MG63 (cell line): ENCODE measurements around the gene PHACTR1. TPM values are rescaled to one million over a fixed set of nuclear protein-coding genes. Genes with fewer than 3 reads are reported as not detected.

ENCODE experiments used
- DNase-seq: peaks from one replicate; pipeline ENCODE4 v3.0.0-alpha.2; 2020
- H3K27me3 ChIP-seq: fragments of 250-450 bp; sonication (Bioruptor Pico); 2 replicates; pipeline ENCODE4 v1.5.1; 2020; ENCODE audit warnings: mild to moderate bottlenecking, moderate library complexity
- H3K36me3 ChIP-seq: fragments of 250-450 bp; sonication (Bioruptor Pico); 2 replicates; pipeline ENCODE4 v1.5.1; 2020; ENCODE audit warnings: mild to moderate bottlenecking, moderate library complexity
- H3K4me3 ChIP-seq: fragments of 250-450 bp; sonication (Bioruptor Pico); 2 replicates; pipeline ENCODE4 v1.5.1; 2020; ENCODE audit warnings: mild to moderate bottlenecking, moderate library complexity
- H3K9me3 ChIP-seq: fragments of 250-450 bp; sonication (Bioruptor Pico); 2 replicates; pipeline ENCODE4 v1.5.1; 2020; ENCODE audit warnings: mild to moderate bottlenecking, moderate library complexity
- total RNA-seq: library from RNA; depleted of rRNA; stranded (reverse); fragments of >200 nt; shearing (Covaris generic); gene quantifications from 2 replicates; pipeline ENCODE4 v1.2.3, GENCODE V29; 2014; ENCODE audit warnings: low replicate concordance

The PHACTR1 gene
- total RNA-seq, 1 experiment from 2014 or later, result 0.20 TPM

DNA sequence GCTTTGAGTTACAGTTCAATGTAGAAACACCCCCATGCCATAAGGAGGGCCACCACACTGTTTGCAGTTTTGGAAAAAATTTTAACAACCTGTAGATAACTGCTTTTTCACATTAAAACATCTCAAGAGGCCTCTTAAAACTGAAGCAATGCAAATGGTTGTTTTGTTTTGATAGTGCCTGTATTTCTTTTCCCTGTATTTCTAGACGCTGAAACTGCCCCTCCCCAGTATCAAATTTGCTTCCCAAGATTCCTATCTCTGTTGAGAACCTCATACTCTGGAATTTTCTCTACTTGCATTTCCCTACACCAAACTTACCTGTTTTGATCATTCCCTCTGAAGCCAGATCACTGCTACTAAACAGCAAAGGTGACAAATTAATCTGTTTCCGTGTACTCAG, 98.5 kb downstream of the PHACTR1 start:
- Histone ChIP-seq H3K9me3 (no peaks in the 10 kb centered on the region), H3K4me3 (no peak overlapping the region), H3K36me3 (no peaks in the 10 kb centered on the region), H3K27me3 (peaks cover 29% of the 10 kb centered on the region)
- no peak for DNase-seq

DNA sequence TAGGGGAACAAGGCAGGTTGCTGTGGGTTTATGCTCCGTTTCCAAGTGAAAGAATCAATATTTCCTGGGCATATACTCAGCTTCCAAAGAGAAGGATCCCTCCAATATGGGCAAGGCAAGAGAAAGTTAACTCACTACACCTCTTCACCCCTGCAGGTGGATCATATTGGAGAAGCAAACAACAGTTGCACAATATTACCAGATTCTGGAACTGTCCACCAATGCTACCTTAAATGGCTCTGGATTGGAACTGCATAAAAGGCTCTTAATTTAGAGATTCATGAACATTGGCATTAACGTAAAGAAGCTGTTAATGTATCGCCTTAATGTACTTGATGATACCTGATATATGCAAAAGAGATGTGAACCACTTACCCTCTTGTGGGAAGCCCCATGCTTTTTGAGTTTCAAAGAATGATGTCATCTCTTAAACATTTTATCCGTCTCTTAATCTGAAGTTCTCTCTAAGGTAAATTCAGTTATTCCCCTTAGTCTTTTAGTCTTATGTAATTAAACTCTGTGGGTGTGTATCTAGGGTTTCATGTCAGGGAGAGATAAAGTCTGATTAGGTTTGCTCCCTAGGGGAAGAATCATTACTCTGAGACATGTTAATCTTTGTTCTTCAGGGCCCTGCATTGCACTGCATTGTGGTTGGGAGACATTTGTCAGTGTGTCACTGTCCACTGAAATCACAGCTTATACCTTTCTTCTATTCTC, 99.5 kb downstream of the PHACTR1 start:
- H3K9me3 ChIP-seq, result no peaks in the 10 kb centered on the region
- H3K4me3 ChIP-seq, result no peak overlapping the region
- no peak for DNase-seq
- peaks cover 29% of the 10 kb centered on the region for H3K27me3 ChIP-seq
- H3K36me3 ChIP-seq, result no peaks in the 10 kb centered on the region

GRCh38 chr6:12818324-12818723, 101.8 kb downstream of the PHACTR1 start:
- H3K36me3 ChIP-seq, result no peaks in the 10 kb centered on the region
- no peak overlapping the region for H3K4me3 ChIP-seq
- no peaks in the 10 kb centered on the region for H3K9me3 ChIP-seq
- H3K27me3 ChIP-seq, result peaks cover 29% of the 10 kb centered on the region
- DNase-seq, result no peak

GRCh38 chr6:12823847-12824246, 107.3 kb downstream of the PHACTR1 start:
- Histone ChIP-seq H3K27me3 (peaks cover 21% of the 10 kb centered on the region), H3K9me3 (no peaks in the 10 kb centered on the region), H3K4me3 (no peak overlapping the region), H3K36me3 (no peaks in the 10 kb centered on the region)
- DNase-seq, result no peak

- H3K36me3 ChIP-seq, result no peaks in the 10 kb centered on the region
- no peak overlapping the region for H3K4me3 ChIP-seq
- no peaks in the 10 kb centered on the region for H3K9me3 ChIP-seq
- peaks cover 16% of the 10 kb centered on the region for H3K27me3 ChIP-seq
- no peak for DNase-seq
Measured at GRCh38 chr6:12826584-12826983, 110.0 kb downstream of the PHACTR1 start.

DNA sequence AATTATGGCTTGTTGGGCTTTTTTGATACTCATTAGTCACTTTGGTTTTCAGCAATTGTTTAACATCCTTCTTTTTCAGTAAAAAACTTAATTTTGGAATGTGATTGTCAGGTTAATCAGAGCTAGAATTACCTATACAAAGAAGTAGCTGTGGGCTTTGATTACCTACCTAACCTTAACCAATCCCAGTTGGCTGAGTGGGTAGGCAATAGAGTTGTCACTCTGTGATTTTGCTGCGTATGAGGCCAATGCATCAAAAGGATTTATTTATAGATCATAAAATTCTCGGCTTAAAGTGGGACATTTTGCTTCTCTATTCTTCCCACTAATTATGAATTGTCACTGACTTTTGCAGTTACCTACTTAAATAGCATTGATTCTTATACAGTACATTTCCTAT, 111.4 kb downstream of the PHACTR1 start:
- H3K4me3 ChIP-seq, result no peak overlapping the region
- peaks cover 16% of the 10 kb centered on the region for H3K27me3 ChIP-seq
- no peaks in the 10 kb centered on the region for H3K9me3 ChIP-seq
- no peaks in the 10 kb centered on the region for H3K36me3 ChIP-seq
- DNase-seq, result no peak

DNA sequence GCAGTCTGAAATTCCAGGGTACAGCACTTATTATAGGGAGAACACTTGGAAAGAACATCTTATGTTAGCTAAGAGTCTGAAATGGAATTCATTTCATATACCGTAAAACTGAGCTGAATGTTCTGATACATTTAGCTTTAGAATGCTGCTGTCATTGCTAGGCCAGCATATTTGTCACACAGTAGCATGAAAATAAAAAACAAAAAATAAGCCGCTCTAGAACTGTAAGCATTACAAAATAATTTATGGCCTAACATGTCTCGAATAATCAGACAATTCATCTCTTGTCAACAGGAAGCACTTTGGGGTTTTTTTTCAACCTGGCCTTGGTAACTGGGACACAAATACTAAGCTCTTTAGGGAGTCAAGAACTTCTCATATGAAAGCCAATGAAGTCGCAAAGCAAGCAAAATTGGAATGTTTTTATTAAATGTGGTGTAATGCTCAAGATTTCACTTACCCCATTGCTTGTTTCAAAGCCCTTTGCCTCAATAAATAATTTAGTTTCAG, 115.7 kb downstream of the PHACTR1 start:
- H3K9me3 ChIP-seq, result peaks cover 7% of the 10 kb centered on the region
- H3K4me3 ChIP-seq, result no peak overlapping the region

GRCh38 chr6:12836009-12836408, 119.4 kb downstream of the PHACTR1 start:
- Histone ChIP-seq H3K36me3 (no peaks in the 10 kb centered on the region), H3K9me3 (peaks cover 11% of the 10 kb centered on the region), H3K27me3 (no peaks in the 10 kb centered on the region; the same call in 1 of the 2 replicates), H3K4me3 (no peak overlapping the region)
- DNase-seq, result no peak

More for the DNA sequence above, 115.7 kb downstream of the PHACTR1 start:
- DNase-seq, result no peak
- Histone ChIP-seq H3K36me3 (no peaks in the 10 kb centered on the region), H3K27me3 (peaks cover 3% of the 10 kb centered on the region; the same call in 1 of the 2 replicates)

DNA sequence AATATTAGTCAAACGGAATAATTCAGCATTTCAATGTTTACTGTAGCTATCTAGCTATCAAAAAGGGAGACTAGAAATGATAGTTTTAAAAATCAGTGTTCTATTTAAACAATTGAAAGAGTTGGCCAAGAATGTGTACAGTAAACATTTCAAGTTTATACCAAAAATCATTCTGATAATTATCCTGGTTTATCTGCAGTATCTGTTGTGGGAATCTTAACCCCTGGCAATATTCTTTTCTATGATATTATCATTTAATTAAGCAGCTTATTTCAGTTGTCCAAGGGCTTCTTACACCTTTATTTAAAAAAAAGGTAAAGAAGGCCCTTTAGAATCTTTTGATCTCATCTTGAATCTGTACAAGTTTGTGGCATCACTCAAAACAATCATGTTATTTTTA, 125.1 kb downstream of the PHACTR1 start:
- H3K36me3 ChIP-seq, result no peaks in the 10 kb centered on the region
- DNase-seq, result no peak

DNA sequence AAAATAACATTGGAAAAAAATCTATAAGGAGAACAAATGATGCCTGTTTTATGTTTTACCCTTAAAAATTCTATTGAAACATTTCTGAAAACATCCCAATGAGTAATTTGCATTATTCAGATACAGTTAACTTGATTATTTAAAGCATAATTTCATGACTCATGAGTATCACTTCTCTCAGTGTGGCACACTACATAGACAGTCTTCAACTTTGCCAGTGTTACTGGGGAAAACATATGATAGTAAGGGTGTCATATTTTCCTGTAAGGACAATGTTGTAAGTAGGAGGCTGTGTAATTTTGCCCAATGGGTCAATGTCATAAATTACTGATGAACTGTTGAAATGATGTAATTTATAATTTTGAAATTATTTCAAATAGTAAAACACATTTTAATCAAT, 125.5 kb downstream of the PHACTR1 start:
- H3K27me3 ChIP-seq, result peaks cover 2% of the 10 kb centered on the region
- H3K4me3 ChIP-seq, result no peak overlapping the region
- no peaks in the 10 kb centered on the region for H3K36me3 ChIP-seq
- DNase-seq, result no peak
- peaks cover 4% of the 10 kb centered on the region for H3K9me3 ChIP-seq

More for the DNA sequence above, 125.1 kb downstream of the PHACTR1 start:
- no peak overlapping the region for H3K4me3 ChIP-seq
- peaks cover 9% of the 10 kb centered on the region for H3K9me3 ChIP-seq
- peaks cover 2% of the 10 kb centered on the region for H3K27me3 ChIP-seq

DNA sequence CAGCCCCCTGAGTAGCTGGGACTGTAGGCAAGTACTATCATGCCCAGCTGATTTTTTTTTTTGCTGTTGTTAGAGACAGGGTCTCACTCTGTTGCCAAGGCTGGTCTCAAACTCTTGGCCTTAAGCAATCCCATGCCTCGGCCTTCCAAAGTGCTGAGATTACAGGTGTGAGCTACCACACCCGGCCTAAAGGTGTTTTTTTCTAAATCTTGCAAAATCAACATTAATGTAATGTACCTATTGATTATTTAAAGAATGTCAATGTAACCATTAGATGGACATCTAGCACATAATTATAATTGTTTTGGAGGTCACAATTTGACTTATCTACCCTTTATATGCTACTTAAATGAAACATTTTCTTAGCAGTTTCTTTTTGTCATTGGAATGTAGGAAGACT, 126.1 kb downstream of the PHACTR1 start:
- Histone ChIP-seq H3K9me3 (peaks cover 1% of the 10 kb centered on the region; the same call in 1 of the 2 replicates), H3K36me3 (no peaks in the 10 kb centered on the region), H3K4me3 (no peak overlapping the region), H3K27me3 (peaks cover 7% of the 10 kb centered on the region)
- no peak for DNase-seq

- Histone ChIP-seq H3K27me3 (peaks cover 7% of the 10 kb centered on the region), H3K4me3 (no peak overlapping the region), H3K36me3 (no peaks in the 10 kb centered on the region), H3K9me3 (no peaks in the 10 kb centered on the region)
- DNase-seq, result no peak
Measured at GRCh38 chr6:12844284-12845223, 128.0 kb downstream of the PHACTR1 start.

DNA sequence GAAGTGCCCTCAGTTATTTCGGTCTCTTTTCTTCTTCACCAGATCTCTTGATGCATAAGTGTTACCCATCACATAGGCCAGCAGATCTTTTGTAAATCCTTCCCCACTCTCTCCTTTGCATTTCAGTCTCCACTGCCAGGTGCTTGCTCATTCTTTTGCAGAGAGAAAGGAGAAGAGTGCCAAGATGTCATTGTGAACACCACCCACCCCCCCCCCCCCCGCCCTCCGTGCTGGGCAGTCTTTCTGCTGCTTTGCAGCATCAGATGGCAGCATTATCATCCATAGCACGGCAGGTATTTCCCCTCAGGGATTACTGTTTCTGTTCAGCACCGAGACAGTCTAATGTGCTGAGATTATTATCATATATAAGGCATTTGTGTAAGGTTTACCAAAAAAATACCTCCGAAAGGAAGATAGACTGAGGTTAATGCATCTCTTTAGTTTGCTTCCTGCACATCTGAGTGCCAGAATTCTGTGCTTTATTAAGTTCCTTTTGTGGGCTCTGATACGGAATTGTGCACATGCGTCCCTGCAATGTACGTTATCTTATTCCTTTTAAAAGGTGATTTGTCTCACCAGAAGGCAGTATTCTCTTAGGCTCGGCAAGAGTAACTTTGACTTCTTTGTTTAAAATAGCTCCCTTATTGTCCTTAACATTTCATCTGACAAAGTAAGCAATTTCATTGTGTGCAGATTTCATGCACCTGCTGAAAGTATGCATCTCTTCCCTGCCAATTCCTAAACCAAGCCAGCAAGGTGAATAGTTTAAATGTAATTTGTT, 128.8 kb downstream of the PHACTR1 start:
- Histone ChIP-seq H3K36me3 (no peaks in the 10 kb centered on the region), H3K4me3 (no peak overlapping the region), H3K9me3 (no peaks in the 10 kb centered on the region), H3K27me3 (peaks cover 7% of the 10 kb centered on the region)
- no peak for DNase-seq

DNA sequence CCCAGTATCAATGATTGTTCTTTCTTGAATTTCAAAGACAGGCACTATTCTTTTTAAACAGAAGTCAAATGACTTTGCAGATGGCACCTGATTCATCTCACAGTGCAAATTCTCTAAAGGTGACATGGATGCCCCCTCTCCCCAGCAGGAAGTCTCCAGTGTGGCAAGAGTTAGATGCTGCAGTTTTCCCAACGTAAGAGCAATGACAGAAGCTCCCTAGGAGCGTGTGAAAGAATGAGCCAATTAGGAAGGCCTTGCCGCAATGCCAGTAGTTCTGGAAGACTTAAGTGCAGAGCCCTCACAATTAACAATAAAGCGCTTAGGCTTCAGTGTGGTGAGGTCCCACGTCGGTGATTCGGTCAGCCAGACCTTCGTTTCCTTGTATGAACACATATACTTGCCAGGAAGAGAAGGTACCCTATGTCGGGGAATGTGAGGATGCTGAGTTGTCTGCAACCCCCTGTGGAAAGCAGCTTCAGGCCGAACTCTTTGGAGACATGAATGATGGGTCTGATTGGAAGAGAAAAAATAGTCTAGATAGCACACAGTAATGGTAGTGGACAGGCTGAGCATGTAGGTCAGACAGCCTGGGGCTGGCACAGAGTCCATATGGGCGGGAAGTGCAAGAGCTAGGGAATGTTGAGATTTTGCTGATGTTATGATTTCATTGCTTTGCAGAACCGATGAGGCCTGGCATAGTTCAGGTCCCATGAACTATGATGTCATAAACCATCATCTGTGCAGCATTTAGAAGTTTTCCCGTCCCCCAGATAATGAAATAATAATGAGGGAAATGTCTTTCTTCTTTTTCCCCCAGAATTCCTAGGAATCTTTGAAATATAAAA, 132.6 kb downstream of the PHACTR1 start:
- DNase-seq, result peak; percentile 15
- Histone ChIP-seq H3K4me3 (no peak overlapping the region), H3K9me3 (no peaks in the 10 kb centered on the region), H3K36me3 (no peaks in the 10 kb centered on the region), H3K27me3 (peaks cover 4% of the 10 kb centered on the region)

DNA sequence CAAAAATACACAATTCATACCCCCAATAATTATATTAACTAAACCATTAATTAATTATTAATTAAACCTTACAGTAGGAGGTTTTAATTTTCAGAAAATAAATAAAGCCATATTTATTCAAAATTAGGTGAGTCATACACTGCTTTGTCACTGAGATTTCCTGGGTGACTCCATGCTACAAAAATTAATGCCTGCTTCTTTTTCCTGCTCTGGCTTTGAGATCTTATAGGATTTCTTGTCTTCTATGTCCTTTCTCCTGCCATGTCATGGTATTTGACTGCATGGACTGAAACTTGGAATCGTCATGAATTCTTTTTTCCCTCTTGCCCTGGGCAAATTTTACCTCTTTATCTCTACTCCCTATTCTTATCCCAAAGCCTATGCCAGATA, 133.2 kb downstream of the PHACTR1 start:
- H3K9me3 ChIP-seq, result no peaks in the 10 kb centered on the region
- H3K27me3 ChIP-seq, result peaks cover 4% of the 10 kb centered on the region
- DNase-seq, result no peak
- H3K36me3 ChIP-seq, result no peaks in the 10 kb centered on the region
- no peak overlapping the region for H3K4me3 ChIP-seq
